NK-92 treated with Interleukin-12 subunit alpha and Interleukin-12 subunit beta, amount 100 ng/mL, for 24 hours (cell line): ENCODE results near the gene C9orf152.
A peak's percentile ranks its signal among the peaks of the same experiment; 100 is the strongest.
"Not testable (repeated sequence)": the region's sequence is repeated elsewhere in the genome, so short reads cannot be mapped to it uniquely, and the experiment has no call there.

Experiments
- DNase-seq: peaks from one replicate; lab custom pipeline; 2025; lab: John Stamatoyannopoulos, UW

The C9orf152 gene

GRCh38 chr9:110208031-110208430 is at the start of gene C9orf152:
C9orf152 (minus strand) TSS chr9:110208159; CDS start chr9:110207579, 580 bp downstream.
- no peak for DNase-seq

GRCh38 chr9:110257097-110257841 is 49.3 kb upstream of the C9orf152 start:
- DNase-seq: no peak

GRCh38 chr9:110256380-110257096 is 48.6 kb upstream of the C9orf152 start, which contains the start of gene TXN:
TXN (minus strand) TSS chr9:110256507; CDS start chr9:110256435, 72 bp downstream.
- peak; percentile 80 for DNase-seq

- peak; percentile 53 for DNase-seq
Observed at GRCh38 chr9:110255463-110256379, 47.8 kb upstream of the C9orf152 start.

- DNase-seq: no peak
Observed at GRCh38 chr9:110255034-110255462, 47.1 kb upstream of the C9orf152 start.

GRCh38 chr9:110254500-110254899 is 46.5 kb upstream of the C9orf152 start:
- no peak for DNase-seq

- DNase-seq: no peak
Observed at GRCh38 chr9:110252509-110253139, 44.7 kb upstream of the C9orf152 start.

GRCh38 chr9:110251770-110252169 is 43.8 kb upstream of the C9orf152 start:
- not testable (repeated sequence) for DNase-seq

GRCh38 chr9:110251212-110251611 is 43.3 kb upstream of the C9orf152 start:
- no peak for DNase-seq

GRCh38 chr9:110249603-110250002 is 41.6 kb upstream of the C9orf152 start:
- no peak for DNase-seq

GRCh38 chr9:110248361-110248760 is 40.4 kb upstream of the C9orf152 start:
- DNase-seq: no peak

GRCh38 chr9:110246214-110246613 is 38.3 kb upstream of the C9orf152 start:
- DNase-seq: no peak

GRCh38 chr9:110244616-110245015 is 36.7 kb upstream of the C9orf152 start:
- DNase-seq: no peak

GRCh38 chr9:110241858-110242321 is 33.9 kb upstream of the C9orf152 start:
- no peak for DNase-seq

GRCh38 chr9:110241260-110241857 is 33.4 kb upstream of the C9orf152 start:
- DNase-seq: no peak

GRCh38 chr9:110240198-110240597 is 32.2 kb upstream of the C9orf152 start:
- no peak for DNase-seq

- DNase-seq: no peak
Observed at GRCh38 chr9:110228321-110228720, 20.4 kb upstream of the C9orf152 start.

GRCh38 chr9:110224583-110224982 is 16.6 kb upstream of the C9orf152 start:
- no peak for DNase-seq

- no peak for DNase-seq
Observed at GRCh38 chr9:110220809-110221208, 12.8 kb upstream of the C9orf152 start.

GRCh38 chr9:110217656-110218099 is 9.7 kb upstream of the C9orf152 start:
- no peak for DNase-seq
